Lung (tissue), 12 donors: Measurements from ENCODE around the gene GTPBP1. TPM values are rescaled to one million over a fixed set of nuclear protein-coding genes. Genes with fewer than 3 reads are reported as not detected.

Source experiments
- ATAC-seq: fragments of 200-7000 bp; cut with Tn5 transposase; one replicate; pipeline ENCODE4 v1.9.1; 2020; ENCODE audit warnings: moderate number of reproducible peaks; ENCODE audit not compliant: insufficient read depth, low FRiP score
- DNase-seq, 3 donors: peaks; one replicate each; pipeline ENCODE4 v3.0.0-alpha.2; 2013 to 2017
- H3K27ac ChIP-seq, 2 donors: one replicate each; pipeline ENCODE4 v1.5.1; 2013; ENCODE audit warnings: mild to moderate bottlenecking in 2 of 2, moderate library complexity in 2 of 2, control low read depth in 1 of 2, inconsistent platforms in 1 of 2, low read depth in 1 of 2, low read length in 1 of 2
- H3K27me3 ChIP-seq, 3 donors: one replicate each; pipeline ENCODE4 v1.5.1; 2013; ENCODE audit warnings: low read length in 2 of 3; ENCODE audit not compliant: control insufficient read depth in 3 of 3, insufficient read depth in 3 of 3
- H3K36me3 ChIP-seq, 4 donors: one replicate each; pipeline ENCODE4 v1.5.1; 2013; ENCODE audit warnings: low read length in 4 of 4, mild to moderate bottlenecking in 1 of 4, moderate library complexity in 1 of 4; ENCODE audit not compliant: control insufficient read depth in 4 of 4, insufficient read depth in 4 of 4
- H3K4me1 ChIP-seq, 5 donors: one replicate each; pipeline ENCODE4 v1.5.1; 2013; ENCODE audit warnings: low read length in 5 of 5, mild to moderate bottlenecking in 2 of 5, moderate library complexity in 1 of 5; ENCODE audit not compliant: control insufficient read depth in 5 of 5, insufficient read depth in 5 of 5
- H3K4me3 ChIP-seq: one replicate; pipeline ENCODE4 v1.5.1; 2013; ENCODE audit warnings: mild to moderate bottlenecking, control low read depth, moderate library complexity
- H3K9ac ChIP-seq, 2 donors: one replicate each; pipeline ENCODE4 v1.5.1; 2013; ENCODE audit warnings: low read length in 2 of 2, control low read depth in 1 of 2; ENCODE audit not compliant: insufficient read depth in 1 of 2
- H3K9me3 ChIP-seq, 4 donors: one replicate each; pipeline ENCODE4 v1.5.1; 2013; ENCODE audit warnings: low read length in 3 of 4, mild to moderate bottlenecking in 1 of 4, moderate library complexity in 1 of 4; ENCODE audit not compliant: control insufficient read depth in 4 of 4, insufficient read depth in 3 of 4
- WGBS, 2 donors: extraction: QIAGEN DNeasy Blood & Tissue Kit; methylation state at CpG; one replicate each; pipeline ENCODE4 v1.1.7; 2013; 5-methylcytosine and 5-hydroxymethylcytosine counted together
- polyA plus RNA-seq, 2 donors: library from polyadenylated mRNA; stranded (reverse); fragments of 200-250 nt; gene quantifications; one replicate each; pipeline ENCODE4 v1.2.1, GENCODE V29; 2013
- total RNA-seq, 2 donors: library from RNA; depleted of rRNA in 1 of 2; stranded (reverse); fragments of >200 nt in 1 of 2; gene quantifications; one replicate each; pipeline ENCODE4 v1.2.1, GENCODE V29; 2014 to 2021
- TF ChIP-seq, protein P1 (sequence below): IDR thresholded peaks from 2 replicates; pipeline ENCODE4 v1.5.1; 2012; ENCODE audit warnings: mild to moderate bottlenecking; ENCODE audit errors: control extremely low read depth, extremely low read depth
- donor health status: control.
- donor health status: control.
- donor health status: Bipolar disorder and iron deficiency.
- donor health status: healthy.
- donor health status: DM: yes; HTN: yes; CAD: no.

GTPBP1 gene
- total and polyA plus RNA-seq, 4 donors, result 24.1 to 69.1 (median 48.8) TPM

DNA sequence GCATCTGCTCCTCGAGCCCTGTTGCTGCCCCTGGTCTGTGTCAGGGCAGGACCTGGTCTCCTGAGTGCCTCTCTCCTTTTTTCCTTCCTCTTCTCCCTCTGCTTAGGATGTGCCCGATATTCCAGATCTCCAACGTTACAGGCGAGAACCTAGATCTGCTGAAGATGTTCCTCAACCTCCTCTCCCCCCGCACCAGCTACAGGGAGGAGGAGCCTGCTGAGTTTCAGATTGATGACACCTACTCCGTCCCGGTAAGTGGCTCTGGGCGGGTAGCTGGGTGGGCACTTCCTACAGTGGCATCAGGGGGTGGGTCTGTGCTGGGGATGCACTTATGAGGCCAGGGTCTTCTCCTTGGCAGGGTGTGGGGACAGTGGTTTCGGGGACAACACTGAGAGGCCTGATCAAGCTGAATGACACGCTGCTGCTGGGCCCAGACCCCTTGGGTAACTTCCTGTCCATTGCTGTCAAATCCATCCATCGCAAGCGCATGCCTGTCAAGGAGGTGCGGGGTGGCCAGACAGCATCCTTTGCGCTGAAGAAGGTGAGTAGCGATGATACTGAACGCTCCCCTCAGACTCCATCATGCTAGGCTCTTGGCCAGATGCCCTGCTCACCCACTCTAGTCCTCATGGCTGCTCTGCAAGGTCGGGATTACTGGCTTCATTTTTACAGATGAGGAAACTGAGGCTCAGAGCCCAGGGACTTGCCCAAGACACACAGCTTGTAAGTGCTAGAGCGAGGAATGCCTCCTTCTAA, 20.3 kb downstream of the GTPBP1 start:
- Histone ChIP-seq H3K36me3 (peaks cover 57 to 78% (median 69%) of the 10 kb centered on the region in 4 donors), H3K27me3 (no peaks in the 10 kb centered on the region), H3K27ac (no peak overlapping the region), H3K4me3 (no peak overlapping the region), H3K4me1 (no peaks in the 10 kb centered on the region), H3K9me3 (no peaks in the 10 kb centered on the region), H3K9ac (no peak overlapping the region)
- DNase-seq (no peak), ATAC-seq (no peak)
- TF ChIP-seq, protein P1, sequence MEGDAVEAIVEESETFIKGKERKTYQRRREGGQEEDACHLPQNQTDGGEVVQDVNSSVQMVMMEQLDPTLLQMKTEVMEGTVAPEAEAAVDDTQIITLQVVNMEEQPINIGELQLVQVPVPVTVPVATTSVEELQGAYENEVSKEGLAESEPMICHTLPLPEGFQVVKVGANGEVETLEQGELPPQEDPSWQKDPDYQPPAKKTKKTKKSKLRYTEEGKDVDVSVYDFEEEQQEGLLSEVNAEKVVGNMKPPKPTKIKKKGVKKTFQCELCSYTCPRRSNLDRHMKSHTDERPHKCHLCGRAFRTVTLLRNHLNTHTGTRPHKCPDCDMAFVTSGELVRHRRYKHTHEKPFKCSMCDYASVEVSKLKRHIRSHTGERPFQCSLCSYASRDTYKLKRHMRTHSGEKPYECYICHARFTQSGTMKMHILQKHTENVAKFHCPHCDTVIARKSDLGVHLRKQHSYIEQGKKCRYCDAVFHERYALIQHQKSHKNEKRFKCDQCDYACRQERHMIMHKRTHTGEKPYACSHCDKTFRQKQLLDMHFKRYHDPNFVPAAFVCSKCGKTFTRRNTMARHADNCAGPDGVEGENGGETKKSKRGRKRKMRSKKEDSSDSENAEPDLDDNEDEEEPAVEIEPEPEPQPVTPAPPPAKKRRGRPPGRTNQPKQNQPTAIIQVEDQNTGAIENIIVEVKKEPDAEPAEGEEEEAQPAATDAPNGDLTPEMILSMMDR, result no peak
- 93 to 94% methylated on average over 18 of the region's 18 CpGs for WGBS, 2 donors

DNA sequence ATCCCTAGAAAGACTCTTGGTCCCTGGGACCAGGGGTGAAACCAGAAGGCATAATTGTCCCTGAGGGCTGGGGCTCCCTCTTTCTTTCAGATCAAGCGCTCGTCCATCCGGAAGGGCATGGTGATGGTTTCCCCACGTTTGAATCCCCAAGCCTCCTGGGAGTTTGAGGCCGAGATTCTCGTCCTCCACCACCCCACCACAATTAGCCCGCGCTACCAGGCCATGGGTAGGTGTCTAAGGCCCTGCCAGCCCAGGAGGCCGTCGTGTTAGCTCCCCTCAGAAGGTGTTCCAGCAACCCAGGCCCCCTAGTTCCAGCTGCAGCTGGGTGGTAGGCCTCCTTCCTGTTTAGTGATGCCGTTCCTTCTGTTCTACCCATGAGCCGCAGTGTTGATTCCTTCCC, 21.4 kb downstream of the GTPBP1 start:
- ATAC-seq, result no peak
- TF ChIP-seq, protein P1, result no peak
- no peak for DNase-seq
- Histone ChIP-seq H3K9ac (no peak overlapping the region), H3K4me3 (no peak overlapping the region), H3K4me1 (no peaks in the 10 kb centered on the region), H3K9me3 (no peaks in the 10 kb centered on the region), H3K36me3 (peaks cover 57 to 81% (median 68%) of the 10 kb centered on the region in 4 donors), H3K27ac (no peak overlapping the region), H3K27me3 (no peaks in the 10 kb centered on the region)
- WGBS, 2 donors, result 94 to 97% methylated on average over 12 of the region's 12 CpGs

DNA sequence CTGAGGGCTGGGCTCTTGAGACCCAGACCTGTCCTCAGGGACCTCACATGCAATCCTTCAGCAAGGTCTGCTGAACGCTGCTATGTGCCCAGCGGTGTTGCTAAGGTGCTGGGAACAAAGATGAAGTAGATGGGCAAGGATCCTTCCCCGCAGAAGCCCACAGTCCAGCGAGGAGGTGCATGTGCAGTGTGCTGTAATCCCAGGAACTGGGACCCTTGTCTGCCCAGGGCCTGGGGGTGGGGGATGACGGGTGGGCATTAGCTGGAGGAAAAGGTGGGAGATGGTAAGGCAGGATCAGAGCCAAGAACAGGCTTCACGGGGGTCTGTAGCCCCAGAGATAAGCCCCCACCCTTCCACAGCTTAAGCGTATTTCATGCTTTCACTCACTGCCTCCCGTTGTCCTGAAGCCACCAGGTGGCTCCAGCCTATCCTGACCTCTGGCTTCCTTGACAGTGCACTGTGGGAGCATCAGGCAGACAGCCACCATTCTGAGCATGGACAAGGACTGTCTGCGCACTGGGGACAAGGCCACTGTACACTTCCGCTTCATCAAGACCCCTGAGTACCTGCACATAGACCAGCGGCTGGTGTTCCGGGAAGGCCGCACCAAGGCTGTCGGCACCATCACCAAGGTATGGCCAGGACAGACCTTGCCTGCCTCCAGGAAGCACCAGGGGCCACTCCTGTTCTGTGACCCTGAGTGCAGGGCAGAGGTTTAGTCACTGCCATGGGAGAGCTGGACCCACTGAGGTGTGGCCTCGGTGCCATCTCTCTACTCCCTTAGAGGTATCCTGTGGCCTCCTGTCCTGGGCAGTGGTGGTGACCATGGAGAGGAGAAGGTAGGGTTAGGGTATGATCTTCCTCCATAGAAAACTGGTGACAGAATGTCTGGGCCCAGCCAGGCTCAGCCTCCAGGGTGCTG, 22.0 kb downstream of the GTPBP1 start:
- DNase-seq (no peak), ATAC-seq (no peak)
- Histone ChIP-seq H3K4me1 (no peaks in the 10 kb centered on the region), H3K4me3 (no peak overlapping the region), H3K9me3 (no peaks in the 10 kb centered on the region), H3K36me3 (peaks cover 51 to 81% (median 65%) of the 10 kb centered on the region in 4 donors), H3K9ac (no peak overlapping the region), H3K27me3 (no peaks in the 10 kb centered on the region), H3K27ac (no peak overlapping the region)
- TF ChIP-seq, protein P1, result no peak
- 96% methylated on average over 15 of the region's 15 CpGs for WGBS, 2 donors
